Loucy (cell line): Measurements from ENCODE around the gene ZBTB42.

Experiments used
- H2AFZ ChIP-seq: fragments of 200-600 bp; sonication (generic); 2 replicates; pipeline ENCODE4 v1.6.0; 2016; ENCODE audit warnings: antibody characterized with exemption, mild to moderate bottlenecking, low read length, moderate library complexity
- H3F3A ChIP-seq: fragments of 200-600 bp; 2 replicates; pipeline ENCODE4 v1.6.0; 2016; ENCODE audit warnings: antibody characterized with exemption, low read depth, mild to moderate bottlenecking
- H3K27me3 ChIP-seq: fragments of 200-600 bp; sonication (generic); 2 replicates; pipeline ENCODE4 v1.6.1; 2014; ENCODE audit warnings: low read length, mild to moderate bottlenecking; ENCODE audit not compliant: insufficient read depth, poor library complexity, severe bottlenecking
- H3K36me3 ChIP-seq: fragments of 200-600 bp; sonication (generic); 2 replicates; pipeline ENCODE4 v1.6.1; 2016; ENCODE audit warnings: low read length; ENCODE audit not compliant: insufficient read depth
- H3K4me1 ChIP-seq: fragments of 200-600 bp; sonication (generic); 2 replicates; pipeline ENCODE4 v1.5.1; 2014; ENCODE audit warnings: low read length, mild to moderate bottlenecking; ENCODE audit not compliant: insufficient read depth, poor library complexity, severe bottlenecking
- H3K4me2 ChIP-seq: fragments of 200-600 bp; sonication (generic); 2 replicates; pipeline ENCODE4 v1.6.0; 2014; ENCODE audit warnings: antibody characterized with exemption, low read length, low read depth, mild to moderate bottlenecking; ENCODE audit not compliant: poor library complexity, severe bottlenecking
- H3K4me3 ChIP-seq: fragments of 200-600 bp; sonication (generic); 2 replicates; pipeline ENCODE4 v1.5.1; 2014; ENCODE audit warnings: low read length, mild to moderate bottlenecking, mixed read lengths; ENCODE audit not compliant: poor library complexity, severe bottlenecking
- H3K79me2 ChIP-seq: fragments of 200-600 bp; sonication (generic); 2 replicates; pipeline ENCODE4 v1.6.1; 2014; ENCODE audit warnings: low read length; ENCODE audit not compliant: insufficient read depth
- H3K9ac ChIP-seq: fragments of 200-600 bp; sonication (generic); 2 replicates; pipeline ENCODE4 v1.6.0; 2014; ENCODE audit warnings: mild to moderate bottlenecking, low read depth, low read length, moderate library complexity; ENCODE audit not compliant: poor library complexity, severe bottlenecking
- H3K9me2 ChIP-seq: fragments of 200-600 bp; sonication (generic); replicated peaks from 2 replicates; pipeline ENCODE4 v1.6.1; 2016; ENCODE audit warnings: low read depth, low read length, mixed read lengths
- H3K9me3 ChIP-seq: fragments of 200-600 bp; sonication (generic); 2 replicates; pipeline ENCODE4 v1.6.1; 2014; ENCODE audit warnings: mild to moderate bottlenecking, antibody characterized with exemption, low read length, low read depth; ENCODE audit not compliant: insufficient read depth
- H4K20me1 ChIP-seq: fragments of 200-600 bp; sonication (generic); 2 replicates; pipeline ENCODE4 v1.6.0; 2014; ENCODE audit warnings: antibody characterized with exemption, low read length, mild to moderate bottlenecking; ENCODE audit not compliant: insufficient read depth, poor library complexity, severe bottlenecking
- EZH2phosphoT487 ChIP-seq: fragments of 200-600 bp; IDR thresholded peaks from 2 replicates; pipeline ENCODE4 v1.6.1; 2018; ENCODE audit warnings: antibody characterized with exemption, mild to moderate bottlenecking, moderate library complexity, borderline replicate concordance
- TF ChIP-seq, protein P1 (sequence below): fragments of 200-600 bp; sonication (generic); conservative IDR thresholded peaks from 2 replicates; pipeline ENCODE4 v1.5.1; 2014; ENCODE audit warnings: mild to moderate bottlenecking, antibody characterized with exemption, low read length

The ZBTB42 gene

GRCh38 chr14:104820669-104821228 is 19.8 kb downstream of the ZBTB42 start:
- Histone ChIP-seq H3K9me3 (no peaks in the 10 kb centered on the region), H3K4me2 (no peak overlapping the region), H3K36me3 (no peaks in the 10 kb centered on the region), H3K79me2 (peaks cover 16% of the 10 kb centered on the region), H3K4me3 (no peak overlapping the region), H3K9me2 (no peaks in the 10 kb centered on the region), H3K9ac (no peak overlapping the region), H3K4me1 (peaks cover 14% of the 10 kb centered on the region), H3K27me3 (no peaks in the 10 kb centered on the region), H2AFZ (no peak overlapping the region), H4K20me1 (peaks cover under 1% of the 10 kb centered on the region), H3F3A (no peaks in the 10 kb centered on the region)
- no peak for TF ChIP-seq EZH2phosphoT487

GRCh38 chr14:104821229-104821945 is 20.5 kb downstream of the ZBTB42 start:
- H3K79me2 ChIP-seq = peaks cover 13% of the 10 kb centered on the region
- no peaks in the 10 kb centered on the region for H3K9me3 ChIP-seq
- H3K36me3 ChIP-seq = no peaks in the 10 kb centered on the region
- H4K20me1 ChIP-seq = no peaks in the 10 kb centered on the region
- no peak overlapping the region for H3K4me2 ChIP-seq
- no peaks in the 10 kb centered on the region for H3K9me2 ChIP-seq
- peaks cover 13% of the 10 kb centered on the region for H3K4me1 ChIP-seq
- no peak for TF ChIP-seq EZH2phosphoT487
- TF ChIP-seq, protein P1, sequence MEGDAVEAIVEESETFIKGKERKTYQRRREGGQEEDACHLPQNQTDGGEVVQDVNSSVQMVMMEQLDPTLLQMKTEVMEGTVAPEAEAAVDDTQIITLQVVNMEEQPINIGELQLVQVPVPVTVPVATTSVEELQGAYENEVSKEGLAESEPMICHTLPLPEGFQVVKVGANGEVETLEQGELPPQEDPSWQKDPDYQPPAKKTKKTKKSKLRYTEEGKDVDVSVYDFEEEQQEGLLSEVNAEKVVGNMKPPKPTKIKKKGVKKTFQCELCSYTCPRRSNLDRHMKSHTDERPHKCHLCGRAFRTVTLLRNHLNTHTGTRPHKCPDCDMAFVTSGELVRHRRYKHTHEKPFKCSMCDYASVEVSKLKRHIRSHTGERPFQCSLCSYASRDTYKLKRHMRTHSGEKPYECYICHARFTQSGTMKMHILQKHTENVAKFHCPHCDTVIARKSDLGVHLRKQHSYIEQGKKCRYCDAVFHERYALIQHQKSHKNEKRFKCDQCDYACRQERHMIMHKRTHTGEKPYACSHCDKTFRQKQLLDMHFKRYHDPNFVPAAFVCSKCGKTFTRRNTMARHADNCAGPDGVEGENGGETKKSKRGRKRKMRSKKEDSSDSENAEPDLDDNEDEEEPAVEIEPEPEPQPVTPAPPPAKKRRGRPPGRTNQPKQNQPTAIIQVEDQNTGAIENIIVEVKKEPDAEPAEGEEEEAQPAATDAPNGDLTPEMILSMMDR = no peak
- no peak overlapping the region for H2AFZ ChIP-seq
- no peaks in the 10 kb centered on the region for H3K27me3 ChIP-seq
- H3F3A ChIP-seq = no peaks in the 10 kb centered on the region
- no peak overlapping the region for H3K9ac ChIP-seq
- no peak overlapping the region for H3K4me3 ChIP-seq

- H3K4me2 ChIP-seq = no peak overlapping the region
- no peak for TF ChIP-seq EZH2phosphoT487
- TF ChIP-seq, protein P1 = no peak
- peaks cover 6% of the 10 kb centered on the region for H3K79me2 ChIP-seq
- no peaks in the 10 kb centered on the region for H3K27me3 ChIP-seq
- H3K9ac ChIP-seq = no peak overlapping the region
- H4K20me1 ChIP-seq = no peaks in the 10 kb centered on the region
- H3K4me3 ChIP-seq = no peak overlapping the region
- H3K4me1 ChIP-seq = peaks cover 7% of the 10 kb centered on the region
- no peaks in the 10 kb centered on the region for H3K36me3 ChIP-seq
- no peak overlapping the region for H2AFZ ChIP-seq
- no peaks in the 10 kb centered on the region for H3F3A ChIP-seq
- no peaks in the 10 kb centered on the region for H3K9me3 ChIP-seq
- no peaks in the 10 kb centered on the region for H3K9me2 ChIP-seq
These were observed 21.2 kb downstream of the ZBTB42 start for GRCh38 chr14:104821971-104822608.
